C1 segment of cervical spinal cord (tissue), 14 donors: ENCODE measurements around the gene DERL2.
A peak's percentile ranks its signal among the peaks of the same experiment; 100 is the strongest.

Experiments
- DNase-seq, 14 donors: peaks; one replicate each; lab custom pipeline; 2025; lab: John Stamatoyannopoulos, UW

DERL2 gene

GRCh38 chr17:5485270-5486205 lies at the start of gene DERL2:
Gene DERL2 (minus strand): TSS chr17:5486178. CDS start chr17:5486161, 17 bp downstream.
- no peak for DNase-seq

GRCh38 chr17:5535436-5535835 lies 49.5 kb upstream of the DERL2 start:
- DNase-seq: no peak

- DNase-seq: no peak
Measured at GRCh38 chr17:5533486-5534315, 47.7 kb upstream of the DERL2 start.

- DNase-seq: no peak
Measured at GRCh38 chr17:5532581-5532980, 46.6 kb upstream of the DERL2 start.

GRCh38 chr17:5531085-5531418 lies 45.1 kb upstream of the DERL2 start:
- no peak for DNase-seq

- DNase-seq: no peak
Measured at GRCh38 chr17:5530265-5531084, 44.5 kb upstream of the DERL2 start.

GRCh38 chr17:5527601-5528250 lies 41.7 kb upstream of the DERL2 start:
- DNase-seq: peak in 3 of 14 donors; percentile 4 to 14 (median 6)

- DNase-seq: peak in 13 of 14 donors; percentile 7 to 93 (median 74)
Measured at GRCh38 chr17:5526821-5527598, 41.0 kb upstream of the DERL2 start.

- no peak for DNase-seq
Measured at GRCh38 chr17:5523249-5523648, 37.3 kb upstream of the DERL2 start.

GRCh38 chr17:5522476-5522875 lies 36.5 kb upstream of the DERL2 start:
- DNase-seq: no peak

- no peak for DNase-seq
Measured at GRCh38 chr17:5516060-5516792, 30.2 kb upstream of the DERL2 start.

GRCh38 chr17:5514976-5515375 lies 29.0 kb upstream of the DERL2 start:
- DNase-seq: no peak

GRCh38 chr17:5513628-5514027 lies 27.6 kb upstream of the DERL2 start:
- no peak for DNase-seq

- DNase-seq: peak in 2 of 14 donors; percentile 4 to 57
Measured at GRCh38 chr17:5511401-5512225, 25.6 kb upstream of the DERL2 start.

GRCh38 chr17:5510771-5511170 lies 24.8 kb upstream of the DERL2 start:
- no peak for DNase-seq

GRCh38 chr17:5509482-5509881 lies 23.5 kb upstream of the DERL2 start:
- DNase-seq: no peak

GRCh38 chr17:5508810-5509209 lies 22.8 kb upstream of the DERL2 start:
- no peak for DNase-seq

- no peak for DNase-seq
Measured at GRCh38 chr17:5506307-5506706, 20.3 kb upstream of the DERL2 start.

GRCh38 chr17:5502552-5502951 lies 16.6 kb upstream of the DERL2 start:
- no peak for DNase-seq
